CD14-positive monocyte (primary cell): ENCODE results near the gene CLDN24. TPM values are rescaled to one million over a fixed set of nuclear protein-coding genes. Genes with fewer than 3 reads are reported as not detected.

Experiments
- DNase-seq, 3 donors: peaks; one replicate each; pipeline ENCODE4 v3.0.0-alpha.2; 2011 to 2022
- H2AFZ ChIP-seq: 2 replicates; pipeline ENCODE4 v1.6.0; 2012; ENCODE audit warnings: mild to moderate bottlenecking, low read depth, low read length, inconsistent platforms; ENCODE audit not compliant: insufficient read depth, poor library complexity, severe bottlenecking
- H3K27ac ChIP-seq, 2 donors: 1 replicate in 1 of 2; 2 replicates in 1 of 2; pipeline ENCODE4 v1.5.1; 2012 to 2013; ENCODE audit warnings: low read length in 2 of 2, control low read depth in 1 of 2, inconsistent platforms in 1 of 2, low read depth in 1 of 2, mild to moderate bottlenecking in 1 of 2
- H3K27me3 ChIP-seq, 2 donors: one replicate each; pipeline versions ENCODE4 v1.6.0 to v1.6.1; 2011 to 2013; ENCODE audit warnings: low read length in 2 of 2; ENCODE audit not compliant: control insufficient read depth in 2 of 2, insufficient read depth in 2 of 2
- H3K36me3 ChIP-seq, 2 donors: replicated peaks in 1 of 2; 1 replicate in 1 of 2; 2 replicates in 1 of 2; pipeline versions ENCODE4 v1.5.1 to v1.6.1; 2012 to 2013; ENCODE audit warnings: low read length in 2 of 2, control low read depth in 1 of 2, inconsistent platforms in 1 of 2, mild to moderate bottlenecking in 1 of 2; ENCODE audit not compliant: insufficient read depth in 2 of 2, control insufficient read depth in 1 of 2
- H3K4me1 ChIP-seq, 2 donors: 1 replicate in 1 of 2; 2 replicates in 1 of 2; pipeline versions ENCODE4 v1.5.1 to v1.6.1; 2012 to 2013; ENCODE audit warnings: low read length in 2 of 2, control low read depth in 1 of 2, inconsistent platforms in 1 of 2, mild to moderate bottlenecking in 1 of 2, moderate library complexity in 1 of 2; ENCODE audit not compliant: insufficient read depth in 2 of 2, control insufficient read depth in 1 of 2
- H3K4me2 ChIP-seq: replicated peaks from 2 replicates; pipeline ENCODE3; 2012; ENCODE audit warnings: low read length, moderate library complexity, mild to moderate bottlenecking; ENCODE audit not compliant: poor library complexity, severe bottlenecking; ENCODE audit errors: extremely low read depth
- H3K4me3 ChIP-seq, 3 experiments: fragments of 200-600 bp in 1 of 3; sonication (generic) in 1 of 3; replicated peaks in 1 of 3; 1 replicate in 2 of 3; 2 replicates in 1 of 3; pipeline ENCODE4 v1.5.1; 2011 to 2013; ENCODE audit warnings: low read length in 3 of 3, mild to moderate bottlenecking in 3 of 3, control low read depth in 2 of 3, low read depth in 2 of 3, inconsistent platforms in 1 of 3, moderate library complexity in 1 of 3
- H3K79me2 ChIP-seq: 2 replicates; pipeline ENCODE4 v1.6.0; 2012; ENCODE audit warnings: mild to moderate bottlenecking, control low read depth, inconsistent platforms, low read length, moderate library complexity; ENCODE audit not compliant: insufficient read depth
- H3K9ac ChIP-seq: 2 replicates; pipeline ENCODE4 v1.6.0; 2017; ENCODE audit warnings: low read length, mild to moderate bottlenecking; ENCODE audit not compliant: insufficient read depth, poor library complexity, severe bottlenecking
- H3K9me3 ChIP-seq, 2 donors: replicated peaks in 1 of 2; 1 replicate in 1 of 2; 2 replicates in 1 of 2; pipeline versions ENCODE4 v1.5.1 to v1.6.1; 2012 to 2013; ENCODE audit warnings: low read length in 2 of 2, control low read depth in 1 of 2; ENCODE audit not compliant: control insufficient read depth in 1 of 2, insufficient read depth in 1 of 2
- H4K20me1 ChIP-seq: 2 replicates; pipeline ENCODE4 v1.6.0; 2012; ENCODE audit warnings: mild to moderate bottlenecking, low read length, control low read depth, moderate library complexity; ENCODE audit not compliant: insufficient read depth
- H3K27ac Mint-ChIP-seq, 7 donors: one replicate each; pipeline ENCODE4 v1.8.0; 2020; ENCODE audit warnings: mild to moderate bottlenecking in 7 of 7, mixed read lengths in 7 of 7, moderate library complexity in 6 of 7, inconsistent platforms in 2 of 7
- H3K27me3 Mint-ChIP-seq, 3 donors: one replicate each; pipeline ENCODE4 v1.8.0; 2021 to 2022; ENCODE audit warnings: low read depth in 3 of 3, mild to moderate bottlenecking in 3 of 3, mixed read lengths in 3 of 3, moderate library complexity in 3 of 3, inconsistent platforms in 1 of 3
- H3K36me3 Mint-ChIP-seq, 2 donors: one replicate each; pipeline ENCODE4 v1.8.0; 2020; ENCODE audit warnings: mixed read lengths in 2 of 2, inconsistent platforms in 1 of 2, mild to moderate bottlenecking in 1 of 2
- H3K4me1 Mint-ChIP-seq: one replicate; pipeline ENCODE4 v1.8.0; 2020; ENCODE audit warnings: mild to moderate bottlenecking, mixed read lengths
- H3K4me3 Mint-ChIP-seq, 2 donors: one replicate each; pipeline ENCODE4 v1.8.0; 2020; ENCODE audit warnings: mild to moderate bottlenecking in 2 of 2, mixed read lengths in 2 of 2, moderate library complexity in 1 of 2
- H3K9me3 Mint-ChIP-seq, 7 donors: one replicate each; pipeline ENCODE4 v1.8.0; 2020 to 2022; ENCODE audit warnings: mixed read lengths in 7 of 7, mild to moderate bottlenecking in 6 of 7, moderate library complexity in 6 of 7, inconsistent platforms in 2 of 7
- CTCF ChIP-seq: fragments of 200-600 bp; IDR thresholded peaks from one replicate; pipeline ENCODE4 v1.8.0; 2022; ENCODE audit warnings: antibody characterized with exemption, mild to moderate bottlenecking
- WGBS: methylation state at CpG from one replicate; pipeline ENCODE4 v1.1.5; 2013; ENCODE audit warnings: missing lambda C conversion rate; ENCODE audit not compliant: insufficient coverage; 5-methylcytosine and 5-hydroxymethylcytosine counted together
- intact Hi-C, 2 donors: fragments of 100-400 bp; cut with micrococcal nuclease; formaldehyde crosslinking; loops; one replicate each; pipeline versions ENCODE4 v1.15.0 to v1.15.1; 2023
- polyA plus RNA-seq, 3 donors: library from polyadenylated mRNA; depleted of rRNA in 1 of 3; unstranded in 2 of 3; stranded (reverse) in 1 of 3; fragments of 300-500 nt in 2 of 3; fragments of >200 nt in 1 of 3; fragmentation: Illumina TruSeq in 2 of 3; gene quantifications; 1 replicate in 2 of 3; 2 replicates in 1 of 3; pipeline ENCODE4 v1.2.3, GENCODE V29; 2012 to 2021

The CLDN24 gene
- polyA plus RNA-seq, 3 donors: not detected

GRCh38 chr4:183276106-183276505, 46.1 kb downstream of the CLDN24 start:
- Histone ChIP-seq H4K20me1 (no peaks in the 10 kb centered on the region), H3K4me2 (no peak overlapping the region), H3K27ac (no peak overlapping the region), H3K79me2 (no peaks in the 10 kb centered on the region), H3K27me3 (no peaks in the 10 kb centered on the region), H3K4me1 (no peaks in the 10 kb centered on the region), H3K9ac (no peak overlapping the region), H3K4me3 (no peak overlapping the region), H3K36me3 (no peaks in the 10 kb centered on the region), H2AFZ (no peak overlapping the region), H3K9me3 (peaks cover 0 to 12% of the 10 kb centered on the region in 2 donors)
- H3K36me3 Mint-ChIP-seq: peaks cover 6 to 7% of the 10 kb centered on the region in 2 donors
- peaks cover 5 to 19% (median 12%) of the 10 kb centered on the region in 7 donors for H3K9me3 Mint-ChIP-seq
- H3K4me1 Mint-ChIP-seq: no peaks in the 10 kb centered on the region
- H3K27me3 Mint-ChIP-seq: peaks cover 0 to 1% (median 0%) of the 10 kb centered on the region in 3 donors
- no peak for TF ChIP-seq CTCF
- H3K4me3 Mint-ChIP-seq: no peak overlapping the region
- intact Hi-C loops: no loop called here
- no CpG with 5 or more reads among the region's 1 CpG for WGBS
- DNase-seq: no peak
- H3K27ac Mint-ChIP-seq: no peak overlapping the region

GRCh38 chr4:183272384-183272783, 49.8 kb downstream of the CLDN24 start:
- Histone ChIP-seq H3K36me3 (no peaks in the 10 kb centered on the region), H3K27me3 (no peaks in the 10 kb centered on the region), H3K9me3 (peaks cover 0 to 12% of the 10 kb centered on the region in 2 donors), H3K4me1 (no peaks in the 10 kb centered on the region), H2AFZ (no peak overlapping the region), H4K20me1 (no peaks in the 10 kb centered on the region), H3K9ac (no peak overlapping the region), H3K79me2 (no peaks in the 10 kb centered on the region), H3K4me3 (no peak overlapping the region), H3K27ac (no peak overlapping the region), H3K4me2 (no peak overlapping the region)
- peaks cover 5 to 19% (median 10%) of the 10 kb centered on the region in 7 donors for H3K9me3 Mint-ChIP-seq
- peaks cover 8 to 10% of the 10 kb centered on the region in 2 donors for H3K36me3 Mint-ChIP-seq
- H3K4me1 Mint-ChIP-seq: no peaks in the 10 kb centered on the region
- 100% methylated on average over 1 of the region's 3 CpGs for WGBS
- intact Hi-C loops: no loop called here
- no peak for DNase-seq
- H3K27ac Mint-ChIP-seq: no peak overlapping the region
- TF ChIP-seq CTCF: no peak
- no peak overlapping the region for H3K4me3 Mint-ChIP-seq
- H3K27me3 Mint-ChIP-seq: peaks cover 0 to 1% (median 0%) of the 10 kb centered on the region in 3 donors

Other genes starting within 250 kb of the CLDN24 start
- gene WWC2, start 223.2 kb downstream of the CLDN24 start, polyA plus RNA-seq: 1 to 10 TPM; 1.9 to 3.8 (median 2.9) TPM
- gene CLDN22, start 2.1 kb downstream of the CLDN24 start, polyA plus RNA-seq: not detected
- 1 to 10 TPM; 3.1 to 4.4 (median 3.7) TPM for gene CDKN2AIP, start 122.2 kb upstream of the CLDN24 start, polyA plus RNA-seq
- 10 to 100 TPM in 2 of 3 donors, 1 to 10 TPM in 1; 6.6 to 12.2 (median 10.5) TPM for gene ING2, start 182.6 kb upstream of the CLDN24 start, polyA plus RNA-seq